Right lobe of liver (tissue), 6 donors: Measurements from ENCODE around the gene FLNA. TPM values are rescaled to one million over a fixed set of nuclear protein-coding genes. Genes with fewer than 3 reads are reported as not detected.

ENCODE experiments used
- ATAC-seq, 4 donors: fragments of 200-7000 bp; cut with Tn5 transposase; one replicate each; pipeline ENCODE4 v1.9.1; 2020; ENCODE audit warnings: mild to moderate bottlenecking in 4 of 4, moderate library complexity in 4 of 4
- DNase-seq, 3 donors: peaks; one replicate each; pipeline ENCODE4 v3.0.0-alpha.2; 2020
- H3K27ac ChIP-seq, 3 donors: fragments of 200-600 bp; one replicate each; pipeline ENCODE4 v1.8.0; 2022
- H3K27me3 ChIP-seq, 2 donors: fragments of 200-600 bp; one replicate each; pipeline ENCODE4 v1.8.0; 2022
- H3K36me3 ChIP-seq, 4 donors: fragments of 200-600 bp; sonication (generic) in 1 of 4; one replicate each; pipeline versions ENCODE4 v1.5.1 to v1.8.0; 2017 to 2022; ENCODE audit warnings: control low read depth in 1 of 4
- H3K4me1 ChIP-seq, 4 donors: fragments of 200-600 bp; sonication (generic) in 1 of 4; one replicate each; pipeline versions ENCODE4 v1.5.1 to v1.8.0; 2017 to 2022; ENCODE audit warnings: control low read depth in 1 of 4
- H3K4me3 ChIP-seq, 3 donors: fragments of 200-600 bp; one replicate each; pipeline ENCODE4 v1.8.0; 2022
- H3K9me3 ChIP-seq, 4 donors: fragments of 200-600 bp; sonication (generic) in 1 of 4; one replicate each; pipeline versions ENCODE4 v1.5.1 to v1.8.0; 2017 to 2022; ENCODE audit warnings: control low read depth in 1 of 4
- CTCF ChIP-seq, 4 donors: fragments of 200-600 bp in 3 of 4; fragments of 450-650 bp in 1 of 4; IDR thresholded peaks; one replicate each; pipeline versions ENCODE4 v1.5.1 to v1.8.0; 2016 to 2022; ENCODE audit warnings: antibody characterized with exemption in 4 of 4, mild to moderate bottlenecking in 2 of 4
- POLR2A ChIP-seq: fragments of 450-650 bp; IDR thresholded peaks from one replicate; pipeline ENCODE4 v1.6.1; 2017; ENCODE audit warnings: antibody characterized with exemption, mild to moderate bottlenecking
- WGBS: methylation state at CpG from one replicate; pipeline ENCODE4 v1.1.6; 2018; ENCODE audit warnings: low coverage, low lambda C conversion rate; ENCODE audit not compliant: insufficient coverage; ENCODE audit errors: missing lambda C conversion rate; 5-methylcytosine and 5-hydroxymethylcytosine counted together
- intact Hi-C, 2 donors: fragments of 100-400 bp; cut with DNase I; formaldehyde crosslinking; loops; one replicate each; pipeline versions ENCODE4 v1.11.2 to v1.14.1; 2022
- total RNA-seq, 6 experiments: library from RNA; depleted of rRNA in 2 of 6; stranded (reverse); fragments of >200 nt in 2 of 6; fragmentation: NEBNext Ultra II Directional in 3 of 6; extraction: Animal tissue kit (Norgen Biotek cat#: 25700) in 3 of 6; gene quantifications; one replicate each; pipeline versions ENCODE4 v1.1.0 to v1.2.4, GENCODE V29; 2016 to 2023
- donor health status: DM: no; HTN: yes; CAD: no.
- donor health status: DM: no; HTN: no; CAD: no.
- donor health status: DM: no; HTN: no; CAD: no.
- donor health status: DM: no; HTN: yes; CAD: no.
- donor health status: DM: no; HTN: yes; CAD: no.

The FLNA gene
- total RNA-seq, 6 experiments from 2014 or later: 46.8 to 124 (median 82.6) TPM

- DNase-seq: peak; percentile 73 to 77 (median 74)
- Histone ChIP-seq H3K27me3 (no peaks in the 10 kb centered on the region), H3K27ac (peak overlapping the region; percentile 78 to 88 (median 86)), H3K4me3 (peak overlapping the region; percentile 52 to 72 (median 70)), H3K9me3 (no peaks in the 10 kb centered on the region), H3K4me1 (no peaks in the 10 kb centered on the region), H3K36me3 (no peaks in the 10 kb centered on the region)
- peak; percentile 73 to 81 (median 79) for ATAC-seq
- intact Hi-C loops: no loop called here
- WGBS: 29% methylated on average over 11 of the region's 29 CpGs
- no peak for TF ChIP-seq CTCF (IDR thresholded peaks at IDR 0.05)
- no peak for TF ChIP-seq POLR2A
Observed at GRCh38 chrX:154411981-154412340, 37.5 kb upstream of the FLNA start.

- DNase-seq: peak; percentile 72 to 82 (median 82)
- H3K4me1 ChIP-seq: no peaks in the 10 kb centered on the region
- no peak within 1 kb of the TSS for H3K4me3 ChIP-seq
- intact Hi-C loops: no loop called here
- H3K9me3 ChIP-seq: no peaks in the 10 kb centered on the region
- 43% methylated on average over 3 of the region's 26 CpGs for WGBS
- ATAC-seq: peak; percentile 53 to 68 (median 63)
- no peaks in the 10 kb centered on the region for H3K36me3 ChIP-seq
- H3K27me3 ChIP-seq: no peaks in the 10 kb centered on the region
- TF ChIP-seq CTCF (IDR thresholded peaks at IDR 0.05) (no peak), POLR2A (no peak)
- H3K27ac ChIP-seq: peak within 1 kb of the TSS; percentile 6 to 49 (median 38)
Observed at GRCh38 chrX:154409222-154409871, 34.9 kb upstream of the FLNA start, which contains the start of gene DNASE1L1. DNASE1L1 (minus strand) TSS chrX:154409254; CDS start chrX:154405568, 3,686 bp downstream.

- no peaks in the 10 kb centered on the region for H3K9me3 ChIP-seq
- TF ChIP-seq CTCF (IDR thresholded peaks at IDR 0.05) (no peak), POLR2A (no peak)
- H3K4me3 ChIP-seq: no peak overlapping the region
- DNase-seq (no peak), ATAC-seq (no peak)
- intact Hi-C loops: no loop called here
- no peaks in the 10 kb centered on the region for H3K36me3 ChIP-seq
- peak overlapping the region in 1 of 3 donors; percentile 49 for H3K27ac ChIP-seq
- WGBS: 65% methylated on average over 5 of the region's 10 CpGs
- H3K4me1 ChIP-seq: no peaks in the 10 kb centered on the region
- no peaks in the 10 kb centered on the region for H3K27me3 ChIP-seq
Observed at GRCh38 chrX:154408659-154409221, 34.3 kb upstream of the FLNA start.

- no peak for ATAC-seq
- DNase-seq: no peak
- WGBS: 85% methylated on average over 5 of the region's 16 CpGs
Observed at GRCh38 chrX:154404625-154405192, 30.3 kb upstream of the FLNA start.

More at GRCh38 chrX:154404625-154405192, 30.3 kb upstream of the FLNA start:
- Histone ChIP-seq H3K27ac (no peak overlapping the region), H3K27me3 (no peaks in the 10 kb centered on the region), H3K9me3 (no peaks in the 10 kb centered on the region), H3K4me1 (peaks cover 0 to 19% (median 6%) of the 10 kb centered on the region in 4 donors), H3K36me3 (peaks cover 0 to 10% (median 4%) of the 10 kb centered on the region in 4 donors), H3K4me3 (no peak overlapping the region)
- intact Hi-C loops: loop anchor here in 1 of 2 donors (5.0 kb wide), 1 partner anchor 128 kb away; no protein-coding TSS in a partner anchor
- TF ChIP-seq CTCF (IDR thresholded peaks at IDR 0.05): no peak
- no peak for TF ChIP-seq POLR2A
